Measurements from ENCODE around the gene CNTFR.
"Not testable (repeated sequence)": the region's sequence is repeated elsewhere in the genome, so short reads cannot be mapped to it uniquely, and the experiment has no call there.

Gene CNTFR, protein sequence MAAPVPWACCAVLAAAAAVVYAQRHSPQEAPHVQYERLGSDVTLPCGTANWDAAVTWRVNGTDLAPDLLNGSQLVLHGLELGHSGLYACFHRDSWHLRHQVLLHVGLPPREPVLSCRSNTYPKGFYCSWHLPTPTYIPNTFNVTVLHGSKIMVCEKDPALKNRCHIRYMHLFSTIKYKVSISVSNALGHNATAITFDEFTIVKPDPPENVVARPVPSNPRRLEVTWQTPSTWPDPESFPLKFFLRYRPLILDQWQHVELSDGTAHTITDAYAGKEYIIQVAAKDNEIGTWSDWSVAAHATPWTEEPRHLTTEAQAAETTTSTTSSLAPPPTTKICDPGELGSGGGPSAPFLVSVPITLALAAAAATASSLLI

DNA sequence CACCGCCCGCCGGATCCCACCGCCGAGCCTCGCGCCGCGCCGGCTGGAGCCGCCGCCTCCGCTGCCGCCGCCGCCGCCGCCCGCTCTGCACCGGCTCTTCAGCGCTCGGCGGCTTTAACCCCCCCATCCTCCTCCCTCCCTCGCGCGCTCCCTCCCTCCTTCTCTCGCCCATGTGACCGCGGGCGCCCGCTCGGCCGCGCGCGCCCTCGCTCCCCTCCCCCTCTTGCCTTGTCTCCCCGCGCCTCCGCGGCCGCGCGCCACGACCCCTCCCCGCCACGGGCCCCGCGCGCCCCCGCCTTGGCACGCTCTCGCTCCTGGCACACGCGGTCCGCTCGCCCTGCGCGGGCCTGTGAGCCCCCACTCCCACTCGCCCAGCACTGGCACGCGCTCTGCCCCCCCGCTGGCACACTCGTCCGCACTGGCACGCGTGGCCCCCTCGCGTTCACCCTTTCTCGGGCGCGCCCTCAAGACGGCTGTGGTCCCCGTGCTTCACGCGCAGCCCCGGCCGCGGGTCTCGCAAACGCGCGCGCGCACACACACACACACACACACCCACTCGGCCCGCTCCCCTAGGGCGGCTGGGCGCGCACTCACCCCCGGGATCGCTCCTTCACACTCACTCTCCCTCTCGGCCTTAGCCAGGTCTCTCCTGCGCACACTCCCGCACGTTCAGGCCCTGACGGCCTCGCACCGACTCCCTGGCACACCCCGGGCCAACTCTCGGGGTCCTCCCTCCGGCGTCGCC is at the start of gene CNTFR:
Gene CNTFR, minus strand, starts transcription at position 89 of the 745 bp plus-strand sequence. CDS start 20,743 bp downstream, outside the sequence.
- peak; percentile 46 for DNase-seq

DNA sequence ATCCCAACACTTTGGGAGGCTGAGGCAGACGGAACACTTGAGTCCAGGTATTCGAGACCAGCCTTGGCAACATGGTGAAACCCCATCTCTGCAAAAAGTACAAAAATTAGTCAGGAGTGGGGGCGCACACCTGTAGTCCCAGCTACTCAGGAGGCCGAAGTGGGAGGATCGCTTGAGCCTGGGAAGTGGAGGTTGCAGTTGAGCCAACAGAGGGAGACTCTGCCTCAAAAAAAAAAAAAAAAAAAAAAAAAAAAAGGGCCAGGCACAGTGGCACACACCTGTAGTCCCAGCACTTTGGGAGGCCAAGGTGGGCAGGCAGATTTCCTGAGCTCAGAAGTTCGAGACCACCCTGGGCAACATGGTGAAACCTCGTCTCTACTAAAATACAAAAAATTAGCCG is 49.8 kb upstream of the CNTFR start:
- DNase-seq = not testable (repeated sequence)

DNA sequence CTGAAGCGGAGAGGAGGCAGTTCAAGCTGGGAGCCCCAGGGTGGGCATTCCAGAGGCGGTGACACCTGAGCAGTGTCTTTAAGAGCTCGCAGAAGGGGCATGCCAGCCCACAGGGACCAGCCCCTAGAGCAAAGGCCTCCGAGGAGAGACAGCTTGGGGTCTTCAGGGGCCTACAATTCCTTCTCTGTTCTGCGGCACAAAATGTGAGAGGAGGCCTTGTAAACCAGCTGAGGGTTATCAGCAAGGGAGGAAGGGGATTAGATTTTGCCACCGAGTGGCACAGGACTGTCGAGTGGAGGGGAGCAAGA is 48.6 kb upstream of the CNTFR start:
- no peak for DNase-seq

DNA sequence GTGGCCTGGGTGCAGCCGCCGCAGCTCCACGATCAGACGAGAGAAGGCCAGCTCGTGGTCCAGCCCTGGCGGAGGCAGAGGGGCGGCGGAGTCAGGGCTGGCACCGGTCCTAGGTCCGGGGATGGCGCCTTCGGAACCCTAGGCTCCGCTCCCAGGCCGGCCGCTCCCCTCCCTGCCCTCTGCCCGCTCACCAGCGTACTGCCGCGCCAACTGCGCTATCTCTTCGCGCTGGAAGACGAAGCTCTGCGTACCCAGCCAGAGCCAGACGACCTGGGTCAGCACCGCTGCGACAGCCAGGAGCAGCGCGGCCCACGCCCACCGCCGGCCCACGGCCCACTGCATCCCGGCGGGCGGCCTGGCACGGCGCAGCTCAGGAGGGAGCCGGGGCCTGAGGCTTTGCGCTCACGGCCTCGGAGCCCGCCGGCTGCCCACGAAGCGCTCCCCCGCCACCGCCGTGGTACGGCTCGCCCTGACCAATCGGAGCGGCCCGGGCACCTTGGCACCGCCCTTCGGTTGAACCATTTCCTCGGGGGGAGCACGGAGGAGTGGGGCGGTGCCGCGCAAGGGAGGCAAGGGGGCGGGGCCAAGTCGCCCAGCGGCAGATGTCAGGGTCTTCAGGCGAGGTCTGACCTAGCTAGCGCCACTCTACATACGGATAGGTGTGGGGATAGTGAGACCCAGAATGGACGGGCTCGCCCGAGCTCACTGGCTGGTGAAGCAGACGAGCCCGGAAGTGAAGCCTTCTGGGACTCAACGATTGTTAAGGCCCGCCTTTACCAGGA is 48.0 kb upstream of the CNTFR start, which contains the start of gene SIGMAR1:
Gene SIGMAR1, minus strand, starts transcription at position 432 of the 782 bp plus-strand sequence. Its CDS starts 90 bp downstream, at position 342.
- DNase-seq = peak; percentile 97

DNA sequence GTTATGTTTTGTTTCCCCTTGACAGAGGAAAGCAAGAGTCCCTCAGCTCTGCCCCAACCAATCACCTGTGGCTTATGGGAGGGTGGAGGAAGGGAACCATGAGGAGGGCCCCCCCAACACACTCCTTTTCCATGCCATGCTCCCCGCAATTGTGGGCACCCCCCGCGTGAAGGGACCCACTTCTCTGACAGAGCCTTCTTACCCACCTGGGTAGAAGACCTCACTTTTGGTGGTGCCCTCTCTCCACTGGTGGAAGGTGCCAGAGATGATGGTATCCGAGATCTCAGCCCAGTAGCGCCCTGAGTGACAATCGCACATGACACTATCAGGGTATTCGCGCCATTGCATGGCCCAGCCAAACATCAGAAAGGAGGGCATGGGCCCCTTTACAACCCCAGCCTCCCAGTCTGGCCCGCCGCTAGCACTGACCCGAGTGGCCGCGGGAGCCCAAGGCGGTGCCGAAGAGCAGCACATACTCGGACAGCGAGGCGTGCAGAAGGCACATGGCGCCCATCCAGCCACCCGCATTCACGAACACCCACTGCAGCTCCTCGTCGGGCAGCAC is 47.3 kb upstream of the CNTFR start:
- DNase-seq = peak; percentile 50

DNA sequence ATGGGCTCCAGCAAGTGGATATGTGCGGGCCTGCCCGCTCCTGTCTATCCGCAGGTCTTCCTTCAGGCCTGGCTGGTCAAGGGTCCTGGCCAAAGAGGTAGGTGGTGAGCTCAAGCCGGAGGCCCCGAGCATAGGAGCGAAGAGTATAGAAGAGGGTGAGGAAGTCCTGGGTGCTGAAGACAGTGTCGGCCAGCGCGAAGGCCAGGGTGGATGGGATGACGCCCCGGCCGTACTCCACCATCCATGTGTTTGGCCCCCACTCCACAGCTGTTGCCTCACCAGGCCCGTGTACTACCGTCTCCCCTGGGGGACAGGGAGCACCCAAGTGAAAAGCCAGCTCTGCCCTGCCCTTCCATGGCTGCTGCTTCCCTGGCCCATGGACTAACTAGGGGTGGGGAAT is 46.0 kb upstream of the CNTFR start:
- DNase-seq = no peak

DNA sequence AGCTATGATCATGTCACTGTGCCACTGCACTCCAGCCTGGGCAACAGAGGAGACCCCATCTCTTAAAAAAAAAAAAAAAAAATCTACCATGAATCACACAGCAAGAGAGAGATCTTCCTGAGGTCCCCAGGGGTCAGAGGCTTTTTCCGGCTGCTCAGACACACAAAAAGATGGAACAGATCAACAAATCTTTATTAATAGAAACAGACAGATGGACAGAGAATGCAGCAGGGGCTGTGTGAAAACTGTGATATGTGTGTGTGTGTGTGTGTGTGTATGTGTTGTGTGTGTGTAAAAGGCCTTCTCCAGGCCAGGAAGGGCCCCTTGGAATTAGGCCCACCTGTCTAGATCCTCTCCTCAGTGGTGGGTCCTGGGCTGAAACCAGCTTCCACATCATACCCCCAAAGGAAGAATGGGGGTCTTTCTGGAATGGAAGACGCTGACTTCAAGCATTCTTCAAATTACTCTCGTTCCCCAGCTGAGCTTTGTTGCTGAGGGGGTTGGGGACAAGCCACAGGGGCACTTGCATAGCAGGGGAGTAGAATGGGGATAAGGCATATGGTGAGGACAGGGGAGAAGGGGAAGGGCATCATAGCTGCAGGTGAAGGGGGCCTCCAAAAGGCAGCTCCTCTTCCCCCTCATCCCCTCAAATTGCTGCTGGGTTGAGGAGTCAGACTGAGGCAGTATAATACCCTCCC is 45.2 kb upstream of the CNTFR start:
- DNase-seq = no peak

DNA sequence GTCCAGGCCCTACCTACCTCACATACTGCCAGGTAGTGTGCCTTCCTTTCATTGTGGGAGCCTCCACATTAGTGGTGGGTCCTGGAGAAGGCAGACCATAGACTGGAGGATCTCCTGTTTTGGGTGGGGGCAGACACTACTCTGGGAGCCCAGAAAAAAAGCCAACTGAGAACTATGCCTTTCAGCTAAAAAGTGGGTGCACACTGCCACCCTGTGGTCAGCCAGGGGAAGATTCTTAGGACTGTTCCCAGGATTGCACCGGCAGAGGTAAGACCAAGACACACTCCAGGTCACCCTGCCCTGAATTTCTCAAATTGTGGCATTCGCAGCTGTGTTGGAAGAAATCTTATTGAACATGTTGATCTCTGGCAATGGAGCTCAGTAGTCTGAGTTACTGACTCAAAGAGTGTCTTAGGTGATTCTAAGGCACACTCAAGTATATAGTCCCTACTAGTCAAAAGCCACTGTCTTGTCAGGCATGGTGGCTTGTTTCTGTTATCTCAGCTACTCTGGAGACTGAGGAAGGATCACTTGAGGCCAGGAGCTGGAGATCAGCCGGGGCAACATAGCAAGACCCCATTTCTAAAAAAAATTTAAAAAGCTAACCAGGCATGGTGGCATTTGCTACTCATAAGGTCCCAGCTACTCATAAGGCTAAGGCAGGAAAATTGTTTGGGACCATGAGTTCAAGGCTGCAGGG is 44.5 kb upstream of the CNTFR start:
- peak; percentile 86 for DNase-seq

DNA sequence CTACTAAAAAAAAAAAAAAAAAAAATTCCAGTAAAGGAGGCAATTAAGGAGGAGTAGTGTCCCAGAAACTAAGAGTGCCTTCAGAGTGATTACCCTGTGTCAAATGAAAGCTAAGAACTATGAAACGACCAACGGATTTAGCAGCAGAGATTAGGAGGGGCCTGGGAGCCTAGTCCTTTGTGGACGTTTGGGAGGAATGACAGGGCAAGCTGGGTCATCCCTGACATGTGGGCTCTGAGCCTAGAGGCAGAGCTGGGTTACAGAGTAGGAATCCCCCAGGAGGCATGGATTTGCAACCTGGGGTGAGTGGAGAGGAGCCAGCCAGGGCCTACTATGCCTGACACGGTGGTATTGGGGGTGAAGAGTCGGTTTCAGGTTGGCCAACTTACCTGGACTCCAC is 43.6 kb upstream of the CNTFR start:
- no peak for DNase-seq

DNA sequence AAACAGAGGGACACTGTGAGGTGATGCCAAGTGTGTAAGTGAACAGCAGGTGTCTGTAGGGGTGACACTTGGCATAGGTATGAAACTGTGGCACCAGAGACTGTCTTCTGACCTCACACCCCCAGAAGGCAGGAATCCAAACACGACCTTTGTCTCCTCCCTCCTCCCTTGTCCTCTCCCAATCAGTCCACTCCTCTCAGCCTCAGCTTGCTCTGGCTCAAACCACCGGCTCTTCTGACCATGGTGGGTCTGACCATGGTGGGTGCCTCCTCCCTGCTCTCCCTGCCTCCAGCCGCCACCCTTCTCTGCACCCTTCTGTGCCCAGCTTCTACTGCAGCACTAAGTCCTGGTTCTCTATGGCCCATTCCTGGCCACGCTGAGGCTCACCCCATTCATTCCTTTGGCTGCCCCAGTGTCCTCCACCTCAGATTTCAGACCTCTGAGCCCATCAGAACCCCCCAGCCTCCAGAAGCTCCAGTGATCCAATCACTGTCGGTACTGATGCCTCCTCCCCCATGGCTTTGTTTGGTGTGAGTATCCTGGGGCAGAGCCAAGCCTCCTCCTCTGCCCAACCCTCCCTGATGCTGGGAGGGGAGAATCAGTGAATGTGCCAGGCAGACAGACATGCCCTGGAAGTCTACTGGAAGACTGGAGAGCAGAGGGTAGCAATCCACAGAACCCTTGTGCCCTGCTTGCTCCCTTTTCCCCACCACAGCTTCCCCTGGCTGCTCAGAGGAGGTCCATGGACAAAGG is 41.1 kb upstream of the CNTFR start:
- DNase-seq = no peak

DNA sequence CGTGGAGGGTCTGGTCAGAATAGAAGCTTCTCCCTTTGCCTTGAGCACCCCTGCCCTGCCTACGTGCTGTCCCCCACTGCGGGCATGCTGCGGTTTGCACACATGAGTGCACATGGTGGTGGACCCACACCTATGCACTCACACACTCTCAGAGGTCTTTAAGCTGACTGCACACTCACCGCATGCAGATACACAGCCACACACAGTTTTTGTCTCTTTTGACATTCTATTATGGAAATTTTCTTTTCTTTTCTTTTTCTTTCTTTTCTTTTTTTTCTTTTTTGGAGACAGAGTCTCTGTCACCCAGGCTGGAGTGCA is 39.9 kb upstream of the CNTFR start:
- DNase-seq = no peak

DNA sequence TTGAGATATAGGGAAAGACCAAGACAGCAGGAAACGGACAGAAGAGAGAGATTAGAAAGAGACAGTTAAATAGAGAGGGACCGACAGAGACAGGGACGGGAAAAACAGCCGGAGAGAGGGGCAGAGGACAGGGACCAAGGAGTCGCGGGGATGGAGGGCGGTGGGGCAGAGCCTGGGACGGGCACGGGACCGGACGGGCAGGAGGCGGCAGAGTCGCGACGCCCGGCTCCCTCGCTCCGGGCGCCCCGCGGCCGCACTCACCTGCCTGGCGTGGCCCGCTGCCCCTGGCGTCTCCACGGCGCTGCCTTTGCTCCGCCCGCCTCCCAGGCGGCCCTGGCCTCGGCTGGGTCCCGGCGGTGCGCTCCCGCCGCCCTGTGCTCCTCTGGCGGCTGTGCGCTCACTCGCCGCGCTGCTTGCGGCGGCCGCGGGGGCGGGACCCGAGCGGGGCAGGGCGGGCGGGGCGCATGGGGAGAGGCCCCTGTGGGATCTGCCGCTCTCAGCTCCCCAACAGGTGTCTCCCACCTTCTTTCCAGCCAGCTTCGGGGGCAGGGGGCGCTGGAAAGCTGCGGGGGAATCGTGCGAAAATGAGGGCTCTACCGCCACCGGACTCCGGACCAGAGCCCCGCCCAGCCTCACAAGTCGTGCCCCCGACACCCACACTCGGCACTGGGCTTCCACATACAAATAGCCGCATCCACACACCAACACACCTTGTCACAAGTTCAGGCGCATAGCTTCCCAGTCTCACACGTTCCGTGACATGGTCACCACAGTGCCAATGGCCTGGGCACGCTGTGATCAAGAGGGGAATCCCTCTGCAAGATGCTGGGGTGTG is 39.3 kb upstream of the CNTFR start, which contains the start of gene ARID3C:
Gene ARID3C, minus strand, starts transcription at position 411 of the 835 bp plus-strand sequence. CDS start 1,052 bp downstream, outside the sequence.
- DNase-seq = peak; percentile 57

DNA sequence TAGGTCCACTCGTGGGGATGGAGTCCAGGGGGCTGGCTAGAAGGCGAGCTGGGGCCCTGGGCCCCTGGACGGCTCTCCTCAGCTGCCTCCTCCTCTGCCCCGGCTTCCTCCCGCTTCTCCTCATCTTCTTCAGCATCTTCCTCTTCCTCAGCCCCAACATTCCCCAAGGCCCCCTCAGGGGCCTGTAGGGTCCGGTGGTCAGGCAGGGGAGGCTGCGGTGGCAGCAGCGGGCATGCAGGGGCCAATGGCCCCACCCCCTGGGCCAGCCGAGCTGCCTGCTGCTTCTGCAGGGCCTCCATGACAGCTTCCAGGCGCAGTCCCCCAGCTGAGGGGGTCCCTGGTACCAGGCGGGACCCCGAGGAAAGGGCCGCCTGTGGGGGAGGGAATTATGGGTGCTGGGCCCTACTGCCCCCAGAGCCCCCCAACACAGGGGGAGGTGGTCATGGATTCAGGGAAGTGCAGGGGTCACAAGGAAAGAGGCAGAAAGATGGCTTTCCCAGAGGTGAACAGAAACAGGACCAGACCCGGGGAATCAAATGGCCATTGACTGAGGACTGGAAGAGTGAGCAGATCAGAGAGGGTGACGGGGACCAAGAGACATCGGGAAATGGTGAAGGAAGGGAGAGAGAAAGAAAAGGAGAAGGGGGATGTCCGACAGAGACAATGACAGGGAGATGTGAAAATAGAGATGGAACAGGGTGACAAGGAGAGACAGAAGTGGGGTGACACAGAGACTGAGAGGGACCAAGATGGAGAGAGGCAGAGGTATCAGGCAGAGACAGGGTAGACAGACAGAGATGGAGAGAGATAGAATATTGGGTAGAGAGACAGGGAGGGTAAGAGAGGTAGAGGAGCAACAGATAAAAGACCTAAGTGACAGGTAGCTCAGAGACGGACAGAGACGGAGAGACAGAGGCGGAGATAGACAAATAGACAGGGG is 38.5 kb upstream of the CNTFR start:
- no peak for DNase-seq

DNA sequence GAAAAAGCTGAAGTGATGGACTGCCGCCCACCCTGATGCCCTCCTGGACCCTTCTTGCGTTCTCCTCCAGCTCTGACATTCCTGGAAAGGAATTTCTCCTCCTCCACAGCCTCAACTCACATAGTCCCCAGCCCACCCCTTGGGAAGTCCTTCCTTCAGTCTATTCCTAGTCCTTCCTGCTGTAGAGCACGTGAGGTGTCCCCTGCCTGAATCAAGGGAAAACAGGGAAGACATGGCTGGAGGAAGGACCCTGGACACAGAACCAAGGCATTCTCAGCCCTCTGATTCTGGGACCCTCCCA is 35.6 kb upstream of the CNTFR start:
- no peak for DNase-seq

DNA sequence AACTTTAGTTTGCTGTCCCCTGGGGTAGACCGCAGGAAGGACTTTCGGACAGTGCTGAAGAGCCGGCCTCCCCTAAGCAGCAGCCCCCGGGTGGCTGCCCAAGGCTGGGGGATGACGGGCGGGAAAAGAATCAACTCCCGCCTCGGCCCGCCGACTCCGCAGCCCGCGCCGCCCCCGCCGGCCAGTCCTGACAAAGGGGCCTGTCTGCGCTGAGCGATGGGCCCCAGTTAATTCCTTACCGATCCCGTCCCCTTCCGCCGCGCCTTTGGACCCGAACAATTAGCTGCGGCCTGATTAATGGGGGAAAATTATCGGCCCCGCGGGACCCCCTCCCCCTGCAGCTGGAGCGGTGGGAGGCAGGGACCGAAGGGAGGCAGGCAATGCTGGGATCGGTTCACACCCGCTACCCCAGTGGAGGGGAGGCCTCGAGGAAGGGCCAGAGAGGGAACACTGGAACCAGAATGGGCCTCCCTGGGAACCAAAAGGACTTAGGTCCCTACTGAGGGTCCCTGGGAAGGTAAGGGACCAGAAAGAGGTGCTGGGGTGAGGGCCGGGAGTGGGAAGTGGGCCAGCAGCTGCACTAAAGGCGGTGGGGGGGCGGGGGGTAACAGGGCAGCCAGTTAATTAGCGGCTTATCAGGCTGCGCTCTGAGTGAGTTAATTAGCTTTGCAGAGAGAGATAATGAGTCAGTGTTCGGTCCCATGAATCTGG is 35.1 kb upstream of the CNTFR start:
- no peak for DNase-seq

DNA sequence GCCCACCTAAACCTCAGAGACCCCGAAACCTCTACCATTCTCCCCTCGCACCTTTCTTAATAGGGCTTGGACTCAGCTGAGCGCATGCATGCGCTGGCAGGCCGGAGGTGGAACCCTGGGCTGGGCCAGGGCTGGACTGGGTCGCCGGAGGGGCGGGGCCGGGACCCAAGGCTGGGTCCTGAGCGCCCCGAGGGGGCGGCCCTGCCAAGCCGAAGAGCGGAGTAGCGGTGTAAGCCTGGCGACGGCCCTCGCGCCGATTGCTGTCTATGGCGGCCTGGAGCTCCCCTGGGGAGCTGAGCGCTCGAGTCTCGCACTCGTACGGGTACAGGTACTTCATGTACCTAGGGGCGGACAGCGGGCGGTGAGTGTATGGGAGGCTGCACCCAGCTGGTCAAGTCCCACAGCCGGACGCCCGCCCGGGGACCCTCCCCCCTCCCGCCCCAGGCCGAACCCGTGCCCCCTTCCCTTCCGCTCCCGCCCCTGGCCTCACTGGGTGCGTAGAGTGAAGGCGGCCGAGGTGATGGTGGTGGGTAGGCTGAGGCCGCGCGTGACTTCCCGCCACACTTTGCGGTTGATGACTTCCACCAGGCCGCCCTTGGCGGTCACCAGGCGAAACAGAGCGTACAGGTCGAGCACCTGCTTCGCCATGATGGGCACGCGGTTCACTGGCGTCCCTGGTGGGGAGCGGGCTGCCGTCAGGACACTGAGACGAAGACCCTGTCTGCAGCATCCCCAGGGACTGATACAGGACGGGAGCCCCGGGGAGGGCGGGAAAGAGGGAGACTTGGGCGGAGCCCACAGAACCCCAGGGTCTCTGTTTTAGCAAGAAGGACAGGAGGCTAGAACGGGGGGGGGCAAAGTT is 34.1 kb upstream of the CNTFR start:
- no peak for DNase-seq
